Activated T-helper 9 cell treated with anti-CD3 and anti-CD28 coated beads, Interleukin-2, amount 50 U/mL, for 16 hours (primary cell): ENCODE results near the gene TNIK.
"Not testable (repeated sequence)": the region's sequence is repeated elsewhere in the genome, so short reads cannot be mapped to it uniquely, and the experiment has no call there.

ENCODE experiments used
- DNase-seq: peaks from one replicate; pipeline ENCODE4 v3.0.0-alpha.2; 2020; ENCODE audit warnings: low read depth

TNIK gene

DNA sequence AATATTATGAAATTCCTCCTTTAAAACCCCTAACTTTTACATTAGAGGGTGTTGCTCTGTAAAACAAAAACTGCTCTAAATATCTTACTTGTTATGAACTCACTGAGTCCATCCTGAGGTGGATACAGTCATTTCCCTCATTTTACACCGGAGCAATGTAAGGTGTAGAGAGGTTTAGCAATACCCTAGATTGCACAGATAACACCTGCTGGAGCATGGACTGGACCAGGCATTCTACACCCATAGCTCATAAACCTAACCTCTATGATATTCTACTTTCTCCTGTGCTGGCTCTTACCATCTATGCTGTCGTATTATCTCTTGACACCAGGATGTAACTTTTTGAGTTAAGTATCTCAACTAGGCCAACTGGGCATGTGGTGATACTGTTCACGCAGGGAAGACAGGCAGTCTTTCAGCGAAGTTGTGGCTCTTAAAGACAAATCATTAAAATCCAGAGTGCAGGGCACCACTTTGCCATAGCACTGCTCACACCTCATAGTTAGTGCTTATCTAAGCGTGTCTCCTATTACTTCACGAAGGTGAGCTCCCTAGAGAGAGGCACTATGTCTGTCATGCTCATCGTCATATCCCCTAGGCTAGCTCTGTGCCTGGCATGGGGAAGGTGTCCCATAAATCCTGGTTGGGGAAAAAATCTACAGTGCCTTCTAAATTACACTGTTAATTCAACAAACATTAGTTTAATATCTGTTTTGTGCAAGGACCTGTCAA, 333.6 kb downstream of the TNIK start:
- no peak for DNase-seq

DNA sequence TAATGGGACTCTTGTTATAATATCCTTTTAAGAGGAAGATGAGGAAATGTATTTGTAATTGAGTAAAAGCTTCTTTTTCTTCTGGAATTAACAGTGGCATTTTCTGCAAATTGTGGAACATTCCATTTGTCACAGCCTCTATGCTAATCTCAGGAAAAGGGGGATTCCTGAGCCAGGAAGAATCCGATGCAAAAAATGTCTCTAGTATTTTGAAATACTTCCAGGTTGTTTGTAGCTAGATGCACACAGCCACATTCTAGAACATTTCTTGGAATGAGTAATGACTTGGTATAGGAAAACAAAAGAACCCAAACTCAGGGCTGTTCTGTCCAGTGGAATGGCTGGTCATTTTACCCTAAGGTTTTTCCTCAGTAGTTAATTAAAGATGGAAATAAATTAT, 335.2 kb downstream of the TNIK start:
- DNase-seq = no peak

DNA sequence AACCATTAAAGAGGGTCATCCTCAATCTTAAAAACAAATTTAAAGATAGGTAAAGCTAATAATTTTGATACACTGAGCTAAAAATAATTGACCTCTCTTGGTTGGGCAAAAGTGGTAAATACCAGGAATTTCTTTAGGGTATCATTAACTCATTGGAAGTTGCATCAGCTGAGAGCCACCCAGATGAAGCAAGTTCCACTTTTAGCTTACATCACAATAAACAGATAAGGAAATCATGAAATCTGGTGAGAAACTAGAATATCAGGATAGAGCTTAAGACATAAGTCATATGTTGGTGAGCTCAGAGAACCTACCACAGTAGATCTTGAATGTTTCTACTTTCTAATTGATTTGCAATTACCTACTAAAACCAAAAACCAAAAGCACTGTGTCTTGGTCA, 336.3 kb downstream of the TNIK start:
- DNase-seq = no peak

DNA sequence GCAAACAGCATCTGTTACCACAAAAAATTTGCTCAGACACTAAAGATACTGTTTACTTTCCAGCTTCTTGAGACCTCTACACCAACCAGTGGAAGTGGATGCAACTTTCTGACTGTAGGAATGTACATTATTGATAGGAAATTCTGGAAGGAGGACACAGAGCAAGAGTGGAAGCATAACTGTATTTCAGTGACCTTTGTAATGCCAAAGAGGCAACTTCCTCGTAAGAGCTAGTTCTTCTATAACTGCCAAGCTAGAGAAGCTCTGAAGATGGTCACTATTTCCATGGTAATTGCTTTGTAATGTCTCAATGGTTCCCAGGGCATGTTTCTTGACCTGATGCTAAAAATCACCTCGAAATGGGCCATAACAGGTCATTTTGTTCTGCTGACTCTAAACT, 337.3 kb downstream of the TNIK start:
- no peak for DNase-seq

DNA sequence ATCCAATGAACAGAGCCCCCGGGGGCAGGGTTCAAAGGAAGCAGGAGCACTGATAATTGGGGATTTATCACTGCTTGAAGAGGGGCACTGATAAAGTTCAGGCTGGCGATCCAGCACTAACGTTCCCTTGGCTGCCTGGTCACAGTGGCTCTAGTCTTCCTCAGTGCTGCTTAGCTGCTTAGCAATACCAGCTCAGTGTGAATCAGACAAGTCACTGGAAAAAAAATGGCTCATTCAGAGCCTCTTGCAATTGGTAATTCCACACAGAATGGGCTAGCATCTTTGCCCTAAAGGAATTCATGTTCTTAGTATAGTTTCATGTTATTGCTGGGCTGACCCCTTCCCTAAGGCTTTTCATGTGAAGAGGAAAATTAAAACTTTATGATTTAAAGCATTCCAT, 338.0 kb downstream of the TNIK start:
- DNase-seq = no peak

DNA sequence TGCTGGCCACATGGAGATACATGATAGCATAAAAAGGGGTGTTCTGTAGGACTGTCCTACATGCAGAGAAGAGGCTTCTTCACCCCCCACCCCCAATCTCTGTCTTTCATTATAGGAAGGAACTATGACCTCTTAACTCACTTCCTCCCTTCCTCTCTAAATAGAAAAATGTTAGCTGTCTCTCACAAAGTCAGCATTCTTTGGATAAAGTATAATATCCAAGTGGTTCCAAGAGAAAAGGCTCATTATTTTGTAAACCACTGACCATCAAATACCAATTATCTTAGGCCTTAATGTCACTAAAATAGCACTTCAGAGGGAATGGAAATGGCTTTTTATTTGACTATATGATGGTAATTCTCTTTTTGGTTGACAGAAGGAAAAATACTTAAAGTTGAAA, 338.4 kb downstream of the TNIK start:
- DNase-seq = no peak

DNA sequence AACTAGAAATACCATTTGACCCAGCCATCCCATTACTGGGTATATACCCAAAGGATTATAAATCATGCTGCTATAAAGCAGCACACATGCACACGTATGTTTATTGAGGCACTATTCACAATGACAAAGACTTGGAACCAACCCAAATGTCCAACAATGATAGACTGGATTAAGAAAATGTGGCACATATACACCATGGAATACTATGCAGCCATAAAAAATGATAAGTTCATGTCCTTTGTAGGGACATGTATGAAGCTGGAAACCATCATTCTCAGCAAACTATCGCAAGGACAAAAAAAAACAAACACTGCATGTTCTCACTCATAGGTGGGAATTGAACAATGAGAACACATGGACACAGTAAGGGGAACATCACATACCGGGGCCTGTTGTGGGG, 340.8 kb downstream of the TNIK start:
- not testable (repeated sequence) for DNase-seq

DNA sequence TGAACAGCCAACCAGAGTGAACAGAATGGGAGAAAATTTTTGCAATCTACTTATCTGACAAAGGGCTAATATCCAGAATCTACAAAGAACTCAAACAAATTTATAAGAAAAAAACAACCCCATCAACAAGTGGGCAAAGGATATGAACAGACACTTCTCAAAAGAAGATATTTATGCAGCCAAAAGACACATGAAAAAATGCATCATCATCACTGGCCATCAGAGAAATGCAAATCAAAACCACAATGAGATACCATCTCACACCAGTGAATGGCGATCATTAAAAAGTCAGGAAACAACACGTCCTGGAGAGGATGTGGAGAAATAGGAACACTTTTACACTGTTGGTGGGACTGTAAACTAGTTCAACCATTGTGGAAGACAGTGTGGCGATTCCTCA, 341.2 kb downstream of the TNIK start:
- DNase-seq = not testable (repeated sequence)

DNA sequence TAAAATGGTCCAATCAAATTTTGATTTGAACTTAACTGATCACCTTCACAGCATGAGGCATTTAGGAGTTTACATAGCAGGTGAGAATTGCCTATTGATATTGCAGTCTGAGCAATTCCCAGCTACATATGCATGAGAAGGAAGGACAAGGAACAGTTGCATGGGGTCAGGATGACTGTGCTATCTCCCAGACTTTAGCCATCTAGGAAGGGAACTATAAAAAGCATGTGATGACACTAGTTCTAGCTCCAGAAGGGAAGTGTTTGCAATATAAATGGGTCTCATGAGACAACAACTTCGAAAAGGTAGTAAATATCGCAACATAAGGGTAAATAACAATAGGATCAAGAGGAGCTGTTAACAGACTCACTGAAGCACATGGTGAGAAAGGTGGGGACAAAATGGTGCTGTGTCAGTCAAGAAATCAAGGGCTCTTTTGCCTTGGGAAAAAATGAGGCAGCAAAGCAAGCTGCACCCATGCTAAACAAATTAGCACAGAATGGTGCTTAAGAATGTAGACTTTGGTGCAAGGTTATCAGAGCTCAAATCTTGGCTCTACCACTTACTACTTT, 343.3 kb downstream of the TNIK start:
- no peak for DNase-seq

DNA sequence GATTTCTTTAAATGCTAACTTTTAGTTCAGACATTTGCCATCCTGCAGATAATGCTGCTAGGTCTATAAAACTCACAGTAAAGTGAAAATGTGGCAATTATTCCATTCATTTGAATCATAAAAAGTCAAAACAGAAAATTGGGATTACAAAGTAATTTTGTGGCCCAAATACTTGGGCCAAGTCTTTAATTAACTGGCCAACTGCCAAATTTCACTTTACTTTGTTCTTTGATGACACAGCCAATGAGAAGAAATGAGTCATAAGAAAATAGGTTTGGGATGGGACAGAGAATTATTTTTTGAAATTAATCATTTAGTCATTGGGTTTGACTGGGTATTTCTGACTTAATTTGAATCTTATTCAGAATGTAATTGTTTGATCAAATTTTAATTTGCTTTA, 343.8 kb downstream of the TNIK start:
- no peak for DNase-seq

DNA sequence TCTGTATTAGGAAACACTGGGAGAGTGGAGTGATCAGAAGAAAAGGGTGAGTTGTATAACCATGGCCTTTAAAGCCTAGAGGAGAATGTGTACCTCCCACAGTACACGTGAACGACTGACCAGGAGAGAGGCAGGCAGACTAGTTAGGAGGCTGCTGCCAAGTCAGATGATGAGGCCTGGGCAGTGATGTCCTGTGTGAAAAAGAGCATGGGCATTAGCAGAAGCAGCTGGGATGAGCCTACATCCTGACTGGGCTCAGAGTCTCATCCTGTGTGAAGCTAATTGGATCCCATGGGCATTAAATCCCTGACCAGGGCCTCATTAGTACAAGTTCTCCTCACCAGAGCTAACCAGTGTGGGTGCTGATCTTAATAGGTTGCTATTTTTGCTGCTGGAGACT, 344.5 kb downstream of the TNIK start:
- DNase-seq = no peak

DNA sequence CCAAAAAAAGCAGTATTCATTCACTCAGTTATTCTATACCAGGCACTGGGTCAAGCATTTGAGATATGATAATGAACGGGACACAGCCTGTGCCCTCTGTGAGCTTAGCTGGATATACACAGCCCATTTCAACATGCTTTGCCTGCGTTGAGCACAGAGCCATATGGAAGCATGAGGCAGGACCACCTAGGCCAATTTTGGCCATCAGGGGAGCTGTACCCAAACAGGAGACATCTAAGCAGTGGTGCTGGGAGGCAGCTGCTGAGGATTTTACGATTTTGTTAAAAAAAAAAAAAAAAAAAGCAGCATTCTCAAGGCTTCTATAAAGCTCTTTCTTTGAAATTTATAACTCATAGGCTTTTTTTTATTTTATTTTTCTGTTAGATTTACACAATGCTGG, 346.5 kb downstream of the TNIK start:
- no peak for DNase-seq

DNA sequence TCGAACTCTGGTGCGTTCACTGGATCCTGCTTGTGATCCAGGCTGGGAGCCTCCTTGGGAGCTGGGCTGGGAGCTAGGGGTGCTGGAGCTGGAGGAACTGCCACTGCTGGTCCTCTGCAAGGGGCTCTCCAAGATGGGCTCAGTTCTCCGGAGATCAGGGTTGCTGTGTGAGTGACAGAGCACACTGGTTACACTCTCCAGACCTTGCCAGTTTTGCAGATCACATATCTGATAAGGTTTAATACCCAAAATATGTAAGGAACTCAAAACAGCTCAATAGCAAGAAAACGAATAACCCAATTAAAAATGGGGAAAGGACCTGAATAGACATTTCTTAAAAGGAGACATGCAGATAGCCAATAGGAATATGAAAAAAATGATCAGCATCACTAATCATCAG, 349.5 kb downstream of the TNIK start:
- DNase-seq = no peak

DNA sequence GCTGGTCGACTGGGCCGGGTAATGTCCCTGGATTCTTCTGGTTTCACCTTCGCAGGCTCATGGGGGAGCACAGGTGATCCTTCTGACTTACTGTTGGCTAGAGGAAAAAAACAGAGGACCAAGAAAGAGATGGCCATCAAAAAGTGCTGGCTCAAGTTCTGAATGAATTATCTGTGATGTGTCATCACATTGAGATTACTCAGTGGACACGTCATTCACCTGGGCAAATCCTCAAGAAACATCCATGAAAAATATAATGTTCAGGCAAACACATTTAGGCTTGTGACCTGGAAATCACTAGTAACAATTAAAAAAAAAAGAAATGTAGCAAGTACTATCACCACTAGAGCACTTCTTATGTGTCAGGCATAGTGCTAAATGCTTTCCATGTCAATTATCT, 352.1 kb downstream of the TNIK start:
- no peak for DNase-seq

DNA sequence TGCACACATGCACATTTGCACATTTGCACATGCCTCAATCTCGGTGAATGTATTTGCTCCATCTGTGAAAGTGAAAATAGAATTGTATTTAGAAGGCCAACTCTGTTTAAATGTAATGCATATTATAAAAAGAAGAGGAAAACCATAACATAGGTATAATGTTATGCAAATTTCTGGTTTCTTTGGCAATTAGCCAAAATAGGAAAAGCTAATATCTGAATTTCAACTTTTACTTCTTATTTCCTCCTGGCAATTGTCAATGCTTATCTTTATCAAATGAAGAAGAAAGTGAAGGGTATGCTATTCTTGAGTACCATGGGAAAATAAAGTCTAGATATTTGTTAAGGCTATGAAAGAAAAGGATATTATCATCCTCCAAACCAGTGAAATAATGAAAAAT, 357.0 kb downstream of the TNIK start:
- DNase-seq = no peak

DNA sequence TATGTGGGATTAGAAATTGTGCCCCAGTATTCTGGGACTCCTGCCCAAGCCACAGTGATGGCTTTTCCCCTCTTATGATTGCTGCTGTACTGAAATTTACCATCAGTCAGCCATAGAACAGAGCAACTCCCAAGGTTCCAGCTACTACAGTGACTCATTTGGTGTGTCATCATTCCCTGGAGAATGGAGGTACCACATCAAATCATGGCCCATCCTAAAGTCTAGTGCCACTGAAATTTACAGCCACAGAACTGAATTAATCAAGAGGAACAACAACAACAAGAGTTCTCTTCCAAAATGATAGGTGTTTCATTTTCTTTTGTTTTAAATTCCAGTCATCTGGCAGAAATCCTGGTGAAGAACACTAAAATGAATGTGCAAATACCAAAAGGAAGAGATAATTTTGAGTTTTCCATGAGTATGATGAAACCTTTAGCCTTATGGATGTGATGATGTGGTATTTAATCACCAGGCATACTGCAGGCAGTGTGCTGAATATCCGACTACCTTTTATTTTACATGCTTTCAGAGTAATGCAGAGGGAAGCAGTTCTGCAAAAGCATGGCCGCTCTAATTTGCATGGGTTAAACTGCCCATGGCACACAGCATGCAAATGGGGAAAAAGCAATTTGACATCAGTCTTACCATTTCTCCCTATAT, 358.1 kb downstream of the TNIK start:
- no peak for DNase-seq

DNA sequence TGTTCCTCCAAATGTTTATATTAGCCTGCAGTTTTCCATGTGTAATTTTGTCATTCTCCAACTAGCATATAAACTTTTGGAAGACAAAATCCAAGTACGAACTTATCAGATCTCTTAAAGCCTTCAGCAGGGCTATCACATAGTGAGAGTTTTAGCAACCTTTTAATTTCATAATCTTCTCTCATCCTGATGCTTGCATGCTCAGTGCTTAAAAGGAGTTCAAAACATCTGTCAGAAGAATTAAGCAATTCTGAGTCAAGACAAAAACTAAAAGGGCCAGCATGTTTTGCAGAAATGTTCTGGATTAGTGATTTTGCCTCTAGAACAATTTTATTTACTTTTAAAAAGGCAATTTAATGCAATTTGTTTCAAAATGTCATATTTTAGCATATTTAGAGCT, 360.3 kb downstream of the TNIK start:
- no peak for DNase-seq

DNA sequence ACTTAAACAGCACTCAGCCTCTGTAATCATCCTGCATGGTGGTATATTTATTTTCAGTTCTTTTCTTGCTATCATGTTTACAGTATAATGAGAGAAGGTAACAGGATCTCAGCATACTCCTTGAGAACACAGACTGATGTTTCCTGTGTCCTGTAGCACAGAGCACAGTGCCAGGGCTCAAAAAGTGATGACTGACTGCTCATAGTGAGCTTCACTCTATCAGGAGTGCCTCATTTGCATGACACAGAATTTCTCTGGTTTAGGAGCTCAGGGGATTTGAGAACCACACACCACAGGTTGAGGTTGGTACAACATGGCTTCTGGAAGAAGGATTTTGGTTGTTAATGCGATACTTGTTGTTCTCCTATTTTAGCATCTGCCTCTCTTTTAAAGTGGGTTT, 365.1 kb downstream of the TNIK start:
- DNase-seq = no peak

DNA sequence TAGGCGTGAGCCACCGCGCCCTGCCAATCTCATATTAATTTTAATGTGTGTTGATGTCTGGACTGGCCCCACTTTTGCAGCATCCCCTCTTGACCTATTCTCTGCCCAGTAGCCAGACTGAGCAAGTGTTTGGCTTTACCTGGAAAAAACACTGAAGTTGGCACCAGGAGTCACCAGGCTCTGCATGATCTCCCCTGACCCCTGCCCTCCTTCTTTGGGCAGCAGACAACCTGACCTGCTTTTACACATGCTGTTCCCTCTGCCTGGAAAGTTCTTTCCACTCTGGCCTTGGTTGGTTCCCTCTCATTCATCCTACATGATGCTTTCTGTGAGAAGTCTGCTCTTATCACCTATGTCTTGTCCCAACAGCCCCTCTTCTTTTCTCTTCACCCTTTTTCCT, 365.8 kb downstream of the TNIK start:
- DNase-seq = no peak

DNA sequence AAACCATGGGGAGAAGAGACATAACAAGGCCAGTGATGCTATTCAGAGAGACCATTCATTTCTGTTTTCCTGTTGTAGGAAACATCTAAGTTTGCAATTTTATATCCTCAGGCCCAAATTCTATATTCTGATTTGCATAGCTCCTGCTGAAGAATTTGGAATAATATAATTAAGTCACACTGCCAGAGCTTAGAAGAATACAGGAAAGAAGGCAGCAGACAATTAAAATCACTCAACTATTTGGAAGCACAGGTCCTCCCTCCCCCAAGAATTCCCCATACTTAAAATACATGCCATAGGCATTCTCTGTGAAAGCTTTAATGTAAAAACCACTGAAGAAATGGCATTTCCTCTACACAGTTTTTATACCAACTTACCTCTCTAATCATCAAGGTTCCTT, 366.7 kb downstream of the TNIK start:
- DNase-seq = no peak

DNA sequence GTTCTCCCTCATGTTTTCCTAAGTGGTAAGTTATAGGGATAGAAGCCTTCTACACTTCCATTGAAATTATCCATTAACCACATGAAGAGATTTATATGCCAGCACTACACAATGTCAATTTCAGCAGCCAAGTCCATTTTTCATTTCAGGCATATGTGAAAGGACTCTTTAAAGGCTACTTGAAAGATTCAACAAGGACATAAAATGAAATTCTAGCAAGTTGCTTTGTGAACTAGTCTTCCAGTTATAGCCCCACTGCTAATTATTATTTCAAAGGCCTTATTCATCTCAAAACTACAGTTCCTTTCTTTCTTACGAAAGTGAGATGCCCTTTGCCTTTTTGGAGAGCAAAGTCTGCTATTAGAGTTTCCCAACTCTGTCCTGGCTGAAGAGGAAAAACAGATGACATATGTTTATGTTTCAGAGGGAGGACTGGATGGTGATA, 367.7 kb downstream of the TNIK start:
- DNase-seq = no peak

DNA sequence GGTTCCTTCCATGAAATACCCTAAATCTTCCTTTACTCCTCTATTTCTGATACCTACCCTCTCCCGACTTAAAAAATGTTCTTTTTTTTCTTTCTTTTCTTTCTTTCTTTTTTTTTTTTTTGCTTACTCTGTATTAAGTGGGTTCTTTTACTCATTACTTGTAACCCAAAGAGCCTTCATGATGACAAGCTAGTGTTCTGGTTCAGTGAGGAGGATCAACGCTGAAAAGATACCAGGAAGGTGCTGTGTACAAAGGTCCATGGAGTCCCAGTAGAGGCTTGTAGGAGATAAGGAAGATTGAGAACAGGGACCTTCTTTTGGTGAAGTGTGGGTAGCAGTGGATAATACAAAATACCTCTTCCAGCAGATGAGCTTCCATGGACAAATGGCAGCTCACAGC, 369.9 kb downstream of the TNIK start:
- no peak for DNase-seq

DNA sequence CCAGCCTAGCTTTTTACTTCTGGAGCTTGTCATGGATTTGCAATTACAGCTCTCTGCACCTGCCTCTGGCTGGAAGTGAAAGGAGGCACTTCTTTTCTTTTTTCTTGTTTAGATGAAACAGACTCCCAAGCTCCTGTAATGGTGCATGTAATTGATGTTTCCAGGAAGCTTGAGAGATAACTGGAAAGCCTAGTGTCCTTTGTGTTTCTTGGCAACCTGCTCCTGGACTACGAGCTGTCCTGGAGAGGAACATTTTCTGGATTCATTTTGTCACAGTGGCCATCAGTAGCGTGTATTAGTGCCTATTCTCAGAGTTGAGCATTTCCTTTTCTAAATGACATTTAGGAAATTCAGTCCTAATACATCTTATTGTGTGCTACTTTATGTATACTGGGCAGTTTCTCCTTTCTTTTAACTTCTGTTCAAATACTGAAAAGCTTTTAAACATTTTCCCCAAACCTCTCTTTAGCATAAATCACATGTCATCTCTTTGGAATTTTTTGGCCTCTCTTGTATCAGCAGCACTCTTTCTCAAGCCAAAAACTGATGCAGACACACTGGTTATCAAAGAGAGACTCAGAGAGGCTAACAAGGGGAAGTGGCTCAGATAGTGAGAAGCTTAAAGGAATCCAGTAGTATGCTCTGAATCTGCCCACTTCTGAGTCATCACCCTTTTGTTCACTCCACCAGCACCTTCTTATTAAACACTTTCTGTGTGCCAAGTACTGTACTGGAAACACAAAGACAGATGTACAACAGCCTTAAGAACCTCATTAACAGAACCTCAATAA, 371.0 kb downstream of the TNIK start:
- DNase-seq = no peak
